ENCODE results near the gene PACRG.

- TF ChIP-seq, protein P1, sequence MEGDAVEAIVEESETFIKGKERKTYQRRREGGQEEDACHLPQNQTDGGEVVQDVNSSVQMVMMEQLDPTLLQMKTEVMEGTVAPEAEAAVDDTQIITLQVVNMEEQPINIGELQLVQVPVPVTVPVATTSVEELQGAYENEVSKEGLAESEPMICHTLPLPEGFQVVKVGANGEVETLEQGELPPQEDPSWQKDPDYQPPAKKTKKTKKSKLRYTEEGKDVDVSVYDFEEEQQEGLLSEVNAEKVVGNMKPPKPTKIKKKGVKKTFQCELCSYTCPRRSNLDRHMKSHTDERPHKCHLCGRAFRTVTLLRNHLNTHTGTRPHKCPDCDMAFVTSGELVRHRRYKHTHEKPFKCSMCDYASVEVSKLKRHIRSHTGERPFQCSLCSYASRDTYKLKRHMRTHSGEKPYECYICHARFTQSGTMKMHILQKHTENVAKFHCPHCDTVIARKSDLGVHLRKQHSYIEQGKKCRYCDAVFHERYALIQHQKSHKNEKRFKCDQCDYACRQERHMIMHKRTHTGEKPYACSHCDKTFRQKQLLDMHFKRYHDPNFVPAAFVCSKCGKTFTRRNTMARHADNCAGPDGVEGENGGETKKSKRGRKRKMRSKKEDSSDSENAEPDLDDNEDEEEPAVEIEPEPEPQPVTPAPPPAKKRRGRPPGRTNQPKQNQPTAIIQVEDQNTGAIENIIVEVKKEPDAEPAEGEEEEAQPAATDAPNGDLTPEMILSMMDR (IDR thresholded peaks at IDR 0.05), result no peak
- no peak for TF ChIP-seq POLR2AphosphoS5 (IDR thresholded peaks at IDR 0.05)
Observed at GRCh38 chr6:163192591-163192990, 464.8 kb downstream of the PACRG start.
